Spinal cord (tissue), 10 donors: ENCODE data around the gene C4orf50. TPM values are rescaled to one million over a fixed set of nuclear protein-coding genes. Genes with fewer than 3 reads are reported as not detected.

Experiments used
- DNase-seq, 6 donors: peaks; one replicate each; pipeline versions ENCODE4 v3.0.0 to v3.0.0-alpha.2; 2013 to 2015; ENCODE audit warnings: low spot score in 6 of 6, low read depth in 4 of 6
- H3K27ac ChIP-seq: one replicate; pipeline ENCODE4 v1.5.1; 2013; ENCODE audit warnings: low read depth, low read length, control low read depth
- H3K27me3 ChIP-seq: one replicate; pipeline ENCODE4 v1.6.1; 2013; ENCODE audit warnings: low read length; ENCODE audit not compliant: control insufficient read depth, insufficient read depth
- H3K36me3 ChIP-seq: one replicate; pipeline ENCODE4 v1.6.1; 2013; ENCODE audit warnings: low read length; ENCODE audit not compliant: control insufficient read depth, insufficient read depth
- H3K4me1 ChIP-seq: one replicate; pipeline ENCODE4 v1.6.1; 2013; ENCODE audit warnings: low read length; ENCODE audit not compliant: control insufficient read depth, insufficient read depth
- H3K4me3 ChIP-seq: one replicate; pipeline ENCODE4 v1.5.1; 2013; ENCODE audit warnings: low read depth, low read length, control low read depth
- H3K9me3 ChIP-seq: one replicate; pipeline ENCODE4 v1.6.1; 2013; ENCODE audit warnings: low read length; ENCODE audit not compliant: control insufficient read depth, insufficient read depth
- WGBS: methylation state at CpG from one replicate; pipeline ENCODE4 v1.1.5; 2013; ENCODE audit warnings: missing lambda C conversion rate; ENCODE audit not compliant: insufficient coverage; 5-methylcytosine and 5-hydroxymethylcytosine counted together
- polyA plus RNA-seq, 2 donors: library from polyadenylated mRNA; unstranded; fragments of 120-200 nt; gene quantifications; one replicate each; pipeline ENCODE4 v1.2.1, GENCODE V29; 2013; ENCODE audit not compliant: insufficient read length in 2 of 2
- total RNA-seq, 2 donors: library from RNA; depleted of rRNA in 1 of 2; stranded (reverse); fragments of 120-200 nt in 1 of 2; fragments of >200 nt in 1 of 2; gene quantifications; one replicate each; pipeline versions ENCODE4 v1.2.3 to v1.2.4, GENCODE V29; 2013 to 2014
- donor health status: healthy.

Gene C4orf50
- total and polyA plus RNA-seq, 4 donors, result 1.9 to 6.4 (median 2.7) TPM

DNA sequence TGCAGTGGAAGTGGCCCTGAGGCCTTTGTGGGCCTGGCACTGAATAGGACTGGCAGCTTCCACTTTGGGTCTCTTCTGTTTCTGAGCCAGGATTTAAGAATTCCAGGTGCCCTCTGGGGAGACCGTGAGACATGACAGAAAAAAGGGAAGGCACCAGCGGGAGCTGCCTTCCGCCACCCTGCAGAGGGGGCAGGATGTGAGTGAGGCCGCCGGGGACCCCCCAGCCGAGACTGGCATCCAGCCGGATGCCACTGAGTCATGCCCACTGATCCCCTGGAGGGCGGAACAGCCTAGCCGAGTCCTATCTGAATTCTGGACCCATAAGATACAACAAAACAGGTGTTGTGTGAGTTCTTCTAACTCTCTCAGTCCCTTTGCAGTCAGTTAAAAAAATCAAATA lies 41.3 kb downstream of the C4orf50 start:
- H3K36me3 ChIP-seq, result peaks cover 3% of the 10 kb centered on the region
- no peak overlapping the region for H3K27ac ChIP-seq
- H3K4me1 ChIP-seq, result peaks cover 3% of the 10 kb centered on the region
- no peaks in the 10 kb centered on the region for H3K27me3 ChIP-seq
- 79% methylated on average over 4 of the region's 9 CpGs for WGBS
- no peaks in the 10 kb centered on the region for H3K9me3 ChIP-seq
- DNase-seq, result no peak
- H3K4me3 ChIP-seq, result no peak overlapping the region

DNA sequence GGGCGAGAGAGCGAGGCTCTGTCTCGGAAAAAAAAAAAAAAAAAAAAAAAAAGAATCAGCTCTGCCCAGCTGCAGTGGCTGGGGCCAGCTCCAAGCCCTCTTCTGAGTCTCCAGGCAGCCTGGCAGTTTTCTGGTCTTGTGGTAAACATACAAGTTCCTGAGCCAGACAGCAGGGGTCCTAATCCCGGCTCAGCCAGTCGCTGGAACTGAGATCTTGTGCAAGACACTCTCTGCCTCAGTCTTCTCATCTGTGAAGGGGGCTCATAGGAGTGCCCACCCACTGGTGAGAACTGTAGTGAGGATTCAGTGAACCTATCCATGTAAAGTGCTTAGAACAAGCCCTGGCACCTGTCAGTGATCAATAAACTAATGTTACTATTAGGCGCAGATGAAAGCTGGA lies 41.8 kb downstream of the C4orf50 start:
- no peak overlapping the region for H3K4me3 ChIP-seq
- H3K4me1 ChIP-seq, result peaks cover 3% of the 10 kb centered on the region
- no peak overlapping the region for H3K27ac ChIP-seq
- no peaks in the 10 kb centered on the region for H3K27me3 ChIP-seq
- WGBS, result 75% methylated on average over 6 of the region's 6 CpGs
- H3K9me3 ChIP-seq, result no peaks in the 10 kb centered on the region
- no peak for DNase-seq
- H3K36me3 ChIP-seq, result peaks cover 3% of the 10 kb centered on the region

DNA sequence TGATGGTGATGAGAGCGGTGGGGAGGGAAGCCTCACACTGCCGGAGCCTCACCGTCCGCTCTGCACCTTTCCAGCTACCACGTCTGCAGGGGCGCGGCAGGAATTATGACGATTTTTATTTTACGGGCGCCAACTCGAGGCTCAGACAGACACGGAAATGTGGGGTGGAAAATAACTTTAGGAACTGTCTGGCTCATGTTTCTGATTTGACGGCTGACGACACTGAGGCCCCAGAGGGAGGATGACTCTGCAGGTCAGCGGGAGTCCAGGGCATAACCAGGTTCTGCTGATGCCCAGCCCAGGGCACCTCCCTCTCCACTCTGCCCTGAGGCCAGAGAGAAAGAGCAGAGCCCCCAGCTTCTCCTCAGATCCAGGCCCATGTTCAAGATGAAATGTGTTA lies 43.9 kb downstream of the C4orf50 start:
- no peaks in the 10 kb centered on the region for H3K27me3 ChIP-seq
- no peak overlapping the region for H3K4me3 ChIP-seq
- WGBS, result 91% methylated on average over 14 of the region's 15 CpGs
- DNase-seq, result no peak
- H3K27ac ChIP-seq, result no peak overlapping the region
- peaks cover 5% of the 10 kb centered on the region for H3K36me3 ChIP-seq
- peaks cover 12% of the 10 kb centered on the region for H3K4me1 ChIP-seq
- no peaks in the 10 kb centered on the region for H3K9me3 ChIP-seq

DNA sequence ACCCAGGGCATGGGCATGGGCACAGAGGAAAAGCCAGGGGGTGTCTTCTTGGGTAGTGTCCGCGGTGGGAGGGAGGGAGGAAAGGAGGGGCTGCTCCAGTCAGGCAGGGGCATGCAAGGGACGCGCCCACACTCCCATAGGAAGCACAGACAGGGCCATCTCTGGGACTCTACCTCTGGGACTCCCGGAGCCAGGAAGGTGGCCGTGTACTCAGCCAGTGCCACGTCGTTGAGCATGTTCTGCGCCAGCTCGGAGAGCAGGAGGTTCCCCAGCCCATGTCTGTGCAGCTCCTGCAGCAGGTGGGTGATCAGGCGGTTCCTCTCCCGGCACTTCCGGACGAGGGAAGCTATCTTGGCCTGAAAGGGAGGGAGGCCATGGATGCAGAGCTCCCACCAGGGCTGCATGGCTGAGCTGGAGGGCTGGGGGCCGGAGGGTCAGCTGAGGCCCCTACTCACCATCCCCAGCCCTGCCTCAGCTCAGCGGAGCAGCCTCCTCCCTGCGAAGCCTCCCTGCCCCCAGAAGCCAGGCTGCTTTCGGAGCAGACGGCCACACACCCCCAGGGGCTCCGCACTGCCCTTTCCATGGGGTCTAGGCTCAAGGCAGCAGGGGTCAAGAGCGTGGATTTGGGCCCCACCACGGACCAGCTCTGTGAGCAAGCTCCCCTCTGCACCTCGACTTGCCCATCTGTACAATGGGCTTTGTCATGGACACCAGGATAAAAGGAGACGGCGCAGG lies 44.6 kb downstream of the C4orf50 start:
- DNase-seq, result no peak
- peaks cover 5% of the 10 kb centered on the region for H3K36me3 ChIP-seq
- H3K4me1 ChIP-seq, result peaks cover 12% of the 10 kb centered on the region
- H3K9me3 ChIP-seq, result no peaks in the 10 kb centered on the region
- H3K4me3 ChIP-seq, result no peak overlapping the region
- 81% methylated on average over 19 of the region's 25 CpGs for WGBS
- no peak overlapping the region for H3K27ac ChIP-seq
- H3K27me3 ChIP-seq, result no peaks in the 10 kb centered on the region

DNA sequence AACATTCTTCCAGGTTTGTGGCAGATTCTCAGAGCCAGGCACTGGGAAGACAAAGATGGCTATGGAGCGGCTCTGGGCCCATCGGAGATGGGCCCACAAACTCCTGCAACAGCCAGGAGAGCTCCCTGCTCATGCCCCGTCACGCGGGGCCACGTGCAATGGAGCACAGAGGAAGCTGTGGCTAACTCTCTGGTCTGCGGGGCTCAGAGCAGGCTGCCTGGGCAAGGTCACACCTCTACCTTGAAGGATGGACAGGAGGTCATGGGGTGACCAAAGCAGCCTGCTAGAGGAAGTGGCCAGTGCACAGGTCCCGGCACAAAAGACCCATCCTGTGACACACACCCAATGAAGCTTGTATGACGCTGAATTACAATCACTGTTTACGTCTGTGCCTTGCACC lies 45.2 kb downstream of the C4orf50 start:
- H3K27me3 ChIP-seq, result no peaks in the 10 kb centered on the region
- DNase-seq, result no peak
- 90% methylated on average over 9 of the region's 10 CpGs for WGBS

DNA sequence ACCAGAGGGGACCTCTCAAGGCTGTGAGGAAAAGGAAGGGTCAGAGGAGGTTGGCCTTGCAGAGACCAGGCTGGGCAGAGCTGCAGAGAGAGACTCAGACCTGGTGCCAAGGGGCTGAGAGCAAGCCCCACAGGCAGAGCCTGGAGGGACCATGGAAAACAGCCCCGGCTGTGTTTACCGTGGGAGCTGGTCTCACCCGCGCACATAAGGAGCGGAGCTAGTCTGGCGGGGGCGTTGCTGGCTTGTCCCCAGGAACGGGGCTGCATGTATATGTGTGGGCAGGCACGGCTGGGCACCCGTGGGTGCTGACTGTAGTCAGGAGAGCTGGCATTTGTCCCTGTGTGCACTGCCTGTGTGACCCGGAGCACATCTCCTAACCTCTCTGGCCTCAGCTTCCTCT lies 45.7 kb downstream of the C4orf50 start:
- H3K9me3 ChIP-seq, result no peaks in the 10 kb centered on the region
- no peaks in the 10 kb centered on the region for H3K27me3 ChIP-seq
- no peak overlapping the region for H3K27ac ChIP-seq
- H3K4me1 ChIP-seq, result peaks cover 12% of the 10 kb centered on the region
- WGBS, result 90% methylated on average over 7 of the region's 11 CpGs
- H3K36me3 ChIP-seq, result peaks cover 5% of the 10 kb centered on the region
- H3K4me3 ChIP-seq, result no peak overlapping the region
- DNase-seq, result no peak

More for the DNA sequence above, 45.2 kb downstream of the C4orf50 start:
- Histone ChIP-seq H3K27ac (no peak overlapping the region), H3K9me3 (no peaks in the 10 kb centered on the region), H3K36me3 (peaks cover 5% of the 10 kb centered on the region), H3K4me3 (no peak overlapping the region), H3K4me1 (peaks cover 12% of the 10 kb centered on the region)

DNA sequence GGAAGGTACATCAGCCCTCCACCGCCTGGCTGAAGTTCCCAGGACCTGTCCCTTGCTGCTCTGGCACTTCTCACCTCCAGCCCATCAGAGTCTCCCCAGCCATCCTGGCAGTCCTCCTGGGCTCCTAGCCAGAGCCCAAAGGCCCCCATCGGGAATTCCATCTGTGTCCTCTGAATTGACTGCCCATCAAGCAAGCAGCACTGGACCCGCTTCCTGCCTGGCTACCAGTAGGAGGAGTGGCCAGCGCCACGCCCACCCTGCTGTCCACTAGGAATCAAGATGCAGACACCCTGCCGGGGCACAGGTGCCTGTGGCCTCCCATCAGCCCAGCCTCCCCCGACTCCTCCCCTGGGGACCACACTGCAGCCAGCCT lies 47.2 kb downstream of the C4orf50 start:
- 46% methylated on average over 7 of the region's 7 CpGs for WGBS
- Histone ChIP-seq H3K27me3 (no peaks in the 10 kb centered on the region), H3K27ac (no peak overlapping the region), H3K4me3 (no peak overlapping the region), H3K4me1 (peaks cover 12% of the 10 kb centered on the region), H3K36me3 (peaks cover 5% of the 10 kb centered on the region), H3K9me3 (no peaks in the 10 kb centered on the region)
- peak in 2 of 6 donors; percentile 29 for DNase-seq

DNA sequence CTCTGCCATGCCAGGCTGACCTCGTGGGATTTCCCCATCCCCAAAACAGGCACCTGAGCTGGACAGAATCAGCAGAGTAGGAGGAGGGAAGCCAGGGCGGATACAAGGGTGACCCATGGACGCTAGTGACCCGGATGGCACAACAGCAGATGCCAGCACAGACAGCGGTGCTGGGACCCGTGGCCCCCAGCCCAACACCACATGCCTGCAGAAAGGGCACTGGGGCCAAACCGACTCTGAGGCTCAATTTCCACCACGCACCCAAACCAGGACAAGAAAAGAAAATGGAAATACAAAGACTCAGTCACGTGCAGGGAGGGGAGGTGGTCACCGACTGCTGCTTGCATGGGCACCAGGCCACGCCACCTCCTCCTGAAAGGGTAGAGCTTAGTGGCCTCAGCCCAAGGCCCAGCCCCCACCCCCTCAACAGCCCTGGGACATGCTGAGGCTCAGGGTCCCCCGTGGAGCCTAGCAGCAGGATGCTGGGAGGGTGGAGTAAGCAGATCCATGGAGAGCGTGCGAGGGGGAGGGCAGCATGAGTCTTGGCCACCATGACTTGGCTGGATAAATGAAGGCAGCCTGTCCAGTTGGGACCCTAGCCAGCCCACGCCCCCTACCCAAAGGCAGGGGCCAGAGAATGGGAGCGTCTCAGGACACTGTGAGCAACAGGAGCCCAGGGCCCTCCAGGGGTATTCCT lies 47.7 kb downstream of the C4orf50 start:
- WGBS, result 75% methylated on average over 16 of the region's 16 CpGs
- Histone ChIP-seq H3K27me3 (no peaks in the 10 kb centered on the region), H3K9me3 (no peaks in the 10 kb centered on the region), H3K4me3 (no peak overlapping the region), H3K4me1 (peaks cover 12% of the 10 kb centered on the region), H3K27ac (no peak overlapping the region), H3K36me3 (peaks cover 5% of the 10 kb centered on the region)
- peak in 1 of 6 donors; percentile 31 for DNase-seq

DNA sequence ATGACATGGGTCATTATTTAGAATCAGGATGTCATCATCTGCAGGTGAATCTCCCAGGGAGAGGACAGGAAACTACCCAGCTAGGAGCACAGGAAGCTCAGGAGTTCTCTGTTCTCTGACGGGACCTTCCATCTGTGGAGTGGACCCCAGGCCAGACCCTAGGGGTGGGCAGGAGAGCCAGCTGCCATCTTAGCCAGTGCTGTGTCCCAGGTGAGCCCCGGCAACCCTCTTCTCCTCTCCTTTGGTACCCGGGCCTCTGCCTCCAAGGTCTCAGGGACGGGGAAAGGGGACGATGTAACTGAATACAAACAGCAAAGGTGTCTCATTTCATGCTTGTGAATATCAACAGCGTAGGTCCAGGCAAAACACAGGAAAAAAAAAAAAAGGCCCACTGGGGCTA lies 48.5 kb downstream of the C4orf50 start:
- 85% methylated on average over 6 of the region's 6 CpGs for WGBS
- Histone ChIP-seq H3K36me3 (peaks cover 5% of the 10 kb centered on the region), H3K27ac (no peak overlapping the region), H3K4me1 (peaks cover 12% of the 10 kb centered on the region), H3K4me3 (no peak overlapping the region), H3K27me3 (no peaks in the 10 kb centered on the region), H3K9me3 (no peaks in the 10 kb centered on the region)
- DNase-seq, result no peak

DNA sequence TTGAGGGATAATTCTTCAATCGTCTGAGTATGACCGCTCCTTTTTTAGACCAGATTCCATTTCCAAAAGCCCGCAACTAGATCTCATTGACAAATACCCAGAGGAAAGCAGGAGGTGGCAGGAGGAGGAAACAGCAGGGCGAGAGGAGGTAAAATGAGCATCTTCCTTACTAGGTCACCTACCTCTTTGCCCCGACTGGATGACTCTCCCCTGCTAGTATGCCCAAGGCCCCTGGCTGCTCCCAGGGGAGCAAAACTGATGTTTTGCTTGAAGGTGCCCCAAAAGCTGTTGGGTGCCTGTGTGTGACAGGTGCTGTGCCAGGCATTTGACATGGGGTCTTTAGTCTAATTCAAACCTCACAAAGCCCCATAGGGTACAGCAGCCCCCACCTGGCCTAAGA lies 48.9 kb downstream of the C4orf50 start:
- no CpG with 5 or more reads among the region's 5 CpGs for WGBS
- Histone ChIP-seq H3K4me3 (no peak overlapping the region), H3K27ac (no peak overlapping the region), H3K4me1 (peaks cover 12% of the 10 kb centered on the region), H3K36me3 (peaks cover 5% of the 10 kb centered on the region), H3K9me3 (no peaks in the 10 kb centered on the region), H3K27me3 (no peaks in the 10 kb centered on the region)
- no peak for DNase-seq
